ENCODE data around the gene WDR20.

- no peak for TF ChIP-seq CTCF (IDR thresholded peaks at IDR 0.05; ENCODE audit: borderline replicate concordance, extremely low read depth, low read length, poor library complexity, severe bottlenecking)
- no peak for TF ChIP-seq EZH2 (IDR thresholded peaks at IDR 0.05; ENCODE audit: borderline replicate concordance, low read depth, low read length, severe bottlenecking)
Measured at GRCh38 chr14:102154821-102155549, 15.3 kb downstream of the WDR20 start.
